HepG2 (cell line): Measurements from ENCODE around the gene TNP2. TPM values are rescaled to one million over a fixed set of nuclear protein-coding genes. Genes with fewer than 3 reads are reported as not detected.

Experiments used
- ATF4 ChIP-seq, 2 experiments: fragments of 450-650 bp in 1 of 2; sonication (generic) in 1 of 2; formaldehyde crosslinking; IDR thresholded peaks; 2 replicates each; pipeline versions ENCODE4 v1.5.0 to v1.8.0; 2020 to 2022; ENCODE audit warnings: mild to moderate bottlenecking in 1 of 2, missing genetic modification reagents in 1 of 2
- GABPB1 ChIP-seq: IDR thresholded peaks from 2 replicates; pipeline ENCODE4 v1.6.1; 2016; ENCODE audit warnings: mild to moderate bottlenecking, missing genetic modification reagents, moderate library complexity, missing compliant biosample characterization
- GFI1 ChIP-seq: sonication (generic); formaldehyde crosslinking; IDR thresholded peaks from 2 replicates; pipeline ENCODE4 v1.5.0; 2020; ENCODE audit warnings: missing genetic modification reagents, mild to moderate bottlenecking, borderline replicate concordance
- GMEB1 ChIP-seq: sonication (generic); formaldehyde crosslinking; IDR thresholded peaks from 2 replicates; pipeline ENCODE4 v1.5.1; 2020; ENCODE audit warnings: missing genetic modification reagents, mild to moderate bottlenecking, borderline replicate concordance
- PBX3 ChIP-seq: sonication (generic); formaldehyde crosslinking; IDR thresholded peaks from 2 replicates; pipeline ENCODE4 v1.8.1; 2023; ENCODE audit warnings: missing genetic modification reagents, inconsistent platforms, borderline replicate concordance
- RXRA ChIP-seq: sonication (generic); formaldehyde crosslinking; IDR thresholded peaks from 2 replicates; pipeline ENCODE4 v1.5.1; 2020; ENCODE audit warnings: missing genetic modification reagents
- SMAD9 ChIP-seq: sonication (generic); formaldehyde crosslinking; IDR thresholded peaks from 2 replicates; pipeline ENCODE4 v1.5.1; 2020; ENCODE audit warnings: mild to moderate bottlenecking, missing genetic modification reagents
- SNAPC5 ChIP-seq: sonication (generic); formaldehyde crosslinking; IDR thresholded peaks from 2 replicates; pipeline ENCODE4 v1.8.1; 2023; ENCODE audit warnings: mild to moderate bottlenecking, missing genetic modification reagents, borderline replicate concordance
- ZBTB14 ChIP-seq: sonication (generic); formaldehyde crosslinking; IDR thresholded peaks from 2 replicates; pipeline ENCODE4 v1.4.0; 2020; ENCODE audit warnings: missing genetic modification reagents
- ZBTB37 ChIP-seq: sonication (generic); formaldehyde crosslinking; IDR thresholded peaks from 2 replicates; pipeline ENCODE4 v1.4.0; 2020; ENCODE audit warnings: mild to moderate bottlenecking, missing genetic modification reagents
- ZBTB8A ChIP-seq: sonication (generic); formaldehyde crosslinking; IDR thresholded peaks from 2 replicates; pipeline ENCODE4 v1.4.0; 2020; ENCODE audit warnings: mild to moderate bottlenecking, low read depth, missing genetic modification reagents, borderline replicate concordance
- ZC3H4 ChIP-seq: sonication (generic); formaldehyde crosslinking; IDR thresholded peaks from 2 replicates; pipeline ENCODE4 v1.4.0; 2020; ENCODE audit warnings: missing genetic modification reagents, borderline replicate concordance
- ZFX ChIP-seq: sonication (generic); formaldehyde crosslinking; IDR thresholded peaks from 2 replicates; pipeline ENCODE4 v1.4.0; 2020; ENCODE audit warnings: mild to moderate bottlenecking, low read depth, missing genetic modification reagents, moderate library complexity
- ZNF207 ChIP-seq: fragments of 450-650 bp; IDR thresholded peaks from 2 replicates; pipeline ENCODE4 v1.6.1; 2016; ENCODE audit warnings: antibody characterized with exemption, borderline replicate concordance
- ZNF276 ChIP-seq: sonication (generic); formaldehyde crosslinking; IDR thresholded peaks from 2 replicates; pipeline ENCODE4 v1.4.0; 2020; ENCODE audit warnings: mild to moderate bottlenecking, low read depth, missing genetic modification reagents
- ZNF343 ChIP-seq: sonication (generic); formaldehyde crosslinking; IDR thresholded peaks from 2 replicates; pipeline ENCODE4 v1.4.0; 2020; ENCODE audit warnings: mild to moderate bottlenecking, missing genetic modification reagents
- ZNF451 ChIP-seq: sonication (generic); formaldehyde crosslinking; IDR thresholded peaks from 2 replicates; pipeline ENCODE4 v1.5.0; 2020; ENCODE audit warnings: mild to moderate bottlenecking, missing genetic modification reagents
- ZNF773 ChIP-seq: sonication (generic); formaldehyde crosslinking; IDR thresholded peaks from 2 replicates; pipeline ENCODE4 v1.4.0; 2020; ENCODE audit warnings: missing genetic modification reagents, borderline replicate concordance
- polyA plus RNA-seq, 8 experiments: library from polyadenylated mRNA; depleted of rRNA in 3 of 8; stranded (reverse) in 7 of 8; unstranded in 1 of 8; fragments of >200 nt; fragmentation: Illumina TruSeq in 4 of 8; extraction: Trizol in 4 of 8; gene quantifications; 2 replicates each; pipeline versions ENCODE4 v1.2.1 to v1.2.3, GENCODE V29; 2011 to 2016; ENCODE audit warnings: low read depth in 4 of 8, missing spikeins in 1 of 8, mixed read lengths in 1 of 8; ENCODE audit not compliant: insufficient read depth in 1 of 8
- total RNA-seq, 5 experiments: library from RNA; depleted of rRNA; stranded (reverse); fragments of >200 nt; fragmentation: Illumina TruSeq; extraction: Trizol; gene quantifications; 2 replicates each; pipeline ENCODE4 v1.2.3, GENCODE V29; 2016; ENCODE audit warnings: low read depth in 1 of 5

TNP2 gene
- total and polyA plus RNA-seq, 2 of the 13 experiments (the other 11 are each of a cell fraction or from before 2014, with no cell fraction given): not detected

GRCh38 chr16:11278681-11279628 is 9.8 kb upstream of the TNP2 start (continued):
- TF ChIP-seq ZBTB14 (CRISPR knock-in tag) (0 out of 2 replicates have a peak, but pooled peaks have one; percentile 44), SNAPC5 (peak; percentile 61; the same call in 1 of the 2 replicates), PBX3 (CRISPR knock-in tag) (no peak), GMEB1 (CRISPR knock-in tag) (0 out of 2 replicates have a peak, but pooled peaks have one; percentile 9), ZBTB37 (CRISPR knock-in tag) (no peak), ZBTB8A (CRISPR knock-in tag) (peak; percentile 81; the same call in 1 of the 2 replicates), ZC3H4 (CRISPR knock-in tag) (0 out of 2 replicates have a peak, but pooled peaks have one; percentile 38), ZFX (CRISPR knock-in tag) (peak; percentile 47; the same call in 1 of the 2 replicates), ZNF276 (0 out of 2 replicates have a peak, but pooled peaks have one; percentile 59), ZNF451 (CRISPR knock-in tag) (0 out of 2 replicates have a peak, but pooled peaks have one; percentile 34), GABPB1 (CRISPR knock-in tag) (0 out of 2 replicates have a peak, but pooled peaks have one; percentile 21), ZNF343 (CRISPR knock-in tag) (0 out of 2 replicates have a peak, but pooled peaks have one; percentile 21), GFI1 (no peak), ATF4 (CRISPR knock-in tag; IDR thresholded peaks at IDR 0.05) (no peak), RXRA (CRISPR knock-in tag) (no peak; the same call in 1 of the 2 replicates), SMAD9 (CRISPR knock-in tag) (no peak), ZNF207 (no peak), ZNF773 (CRISPR knock-in tag) (0 out of 2 replicates have a peak, but pooled peaks have one; percentile 4)
